ENCODE results near the gene SELENOH.
A peak's percentile ranks its signal among the peaks of the same experiment; 100 is the strongest.
"Not testable (repeated sequence)": the region's sequence is repeated elsewhere in the genome, so short reads cannot be mapped to it uniquely, and the experiment has no call there.

SELENOH gene, protein sequence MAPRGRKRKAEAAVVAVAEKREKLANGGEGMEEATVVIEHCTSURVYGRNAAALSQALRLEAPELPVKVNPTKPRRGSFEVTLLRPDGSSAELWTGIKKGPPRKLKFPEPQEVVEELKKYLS

DNA sequence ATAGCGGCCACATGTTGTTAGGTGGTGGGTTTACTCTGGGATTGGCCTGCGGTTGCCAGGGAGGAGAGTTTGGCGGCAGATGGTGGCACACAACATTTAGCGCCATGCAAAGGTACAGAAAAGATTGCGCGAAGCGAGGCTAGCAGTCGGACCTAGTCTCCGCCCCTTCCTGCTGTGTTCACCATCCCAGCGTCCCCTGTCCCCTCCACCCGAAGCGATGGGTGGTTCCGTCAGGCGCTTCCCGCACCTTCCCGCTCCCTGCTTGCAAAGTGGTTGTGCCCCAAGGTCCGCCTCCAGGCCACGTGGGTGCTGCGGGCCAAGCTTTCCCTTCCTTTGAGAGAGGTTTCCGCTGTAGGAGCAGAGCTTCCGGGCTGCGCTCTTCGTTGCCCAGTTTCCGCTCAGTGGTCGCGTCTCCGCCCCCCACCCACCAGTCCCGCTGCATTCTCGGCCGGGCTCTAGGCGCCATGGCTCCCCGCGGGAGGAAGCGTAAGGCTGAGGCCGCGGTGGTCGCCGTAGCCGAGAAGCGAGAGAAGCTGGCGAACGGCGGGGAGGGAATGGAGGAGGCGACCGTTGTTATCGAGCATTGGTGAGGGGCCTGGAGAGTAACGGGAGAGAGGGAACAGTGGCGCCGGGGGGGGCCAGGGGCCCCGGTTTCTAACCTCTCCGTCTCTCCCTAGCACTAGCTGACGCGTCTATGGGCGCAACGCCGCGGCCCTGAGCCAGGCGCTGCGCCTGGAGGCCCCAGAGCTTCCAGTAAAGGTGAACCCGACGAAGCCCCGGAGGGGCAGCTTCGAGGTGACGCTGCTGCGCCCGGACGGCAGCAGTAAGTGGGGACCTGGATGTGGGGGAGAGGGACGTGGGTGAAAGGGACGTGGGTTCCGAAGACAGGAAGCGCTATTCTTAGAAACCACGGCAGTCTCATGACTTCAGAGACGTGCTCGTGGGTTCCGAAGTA lies at the start of gene SELENOH:
Gene SELENOH (plus strand): TSS at position 360 of the 955 bp plus-strand sequence. CDS start 105 bp downstream, at position 465.
- peak; percentile 86 to 91 (median 88) for DNase-seq

DNA sequence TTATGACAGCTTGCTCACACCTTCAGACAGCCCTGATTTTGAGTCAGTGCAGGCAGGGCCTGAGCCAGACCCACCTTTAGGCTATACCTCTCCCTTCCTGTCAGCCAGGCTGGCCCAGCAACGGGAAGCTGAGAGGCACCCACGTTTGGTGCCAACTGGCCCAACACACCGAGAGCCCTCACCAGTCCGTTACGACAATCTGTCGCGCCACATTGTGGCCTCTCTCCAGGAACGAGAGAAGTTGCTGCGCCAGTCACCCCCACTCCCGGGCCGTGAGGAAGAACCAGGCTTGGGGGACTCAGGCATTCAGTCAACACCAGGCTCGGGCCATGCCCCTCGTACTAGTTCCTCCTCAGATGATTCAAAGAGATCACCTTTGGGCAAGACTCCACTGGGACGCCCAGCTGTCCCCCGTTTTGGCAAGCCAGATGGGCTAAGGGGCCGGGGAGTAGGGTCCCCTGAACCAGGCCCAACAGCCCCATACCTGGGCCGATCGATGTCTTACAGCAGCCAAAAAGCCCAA lies 42.4 kb upstream of the SELENOH start:
- DNase-seq: no peak

DNA sequence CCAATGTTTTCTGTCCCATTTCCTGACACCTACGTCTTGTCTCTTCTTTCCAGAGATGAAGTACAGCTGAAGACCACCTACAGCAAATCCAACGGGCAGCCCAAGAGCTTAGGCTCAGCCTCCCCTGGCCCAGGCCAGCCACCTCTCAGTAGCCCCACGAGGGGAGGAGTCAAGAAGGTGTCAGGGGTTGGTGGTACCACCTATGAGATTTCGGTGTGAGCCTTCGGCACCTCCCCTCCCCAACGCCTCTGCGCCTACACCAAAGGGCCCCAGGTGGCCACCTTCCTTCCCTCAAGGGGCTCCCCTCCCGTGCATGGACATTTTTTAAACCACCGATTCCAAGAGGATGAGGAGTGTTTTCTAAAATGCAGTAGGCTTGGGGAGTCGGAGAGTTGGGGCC lies 41.5 kb upstream of the SELENOH start:
- no peak for DNase-seq

DNA sequence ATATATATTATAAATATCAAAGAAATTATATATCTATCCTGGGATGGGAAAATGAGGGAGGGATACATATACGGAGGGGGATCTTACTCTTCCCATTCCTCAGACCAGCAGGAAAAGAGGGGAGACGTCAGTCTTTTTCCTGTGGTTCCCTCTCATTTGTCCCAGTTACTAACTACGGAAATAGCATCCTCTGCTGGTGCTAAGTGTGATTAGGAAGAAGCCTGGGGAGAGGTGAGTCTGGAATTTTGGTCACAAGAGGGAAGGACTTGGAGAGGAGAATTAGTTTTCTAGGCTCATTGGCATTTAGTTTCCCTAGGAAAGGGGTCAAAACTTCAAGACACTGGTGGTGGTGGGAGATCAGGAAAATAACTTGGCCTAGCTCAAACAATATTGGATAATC lies 40.9 kb upstream of the SELENOH start:
- no peak for DNase-seq

DNA sequence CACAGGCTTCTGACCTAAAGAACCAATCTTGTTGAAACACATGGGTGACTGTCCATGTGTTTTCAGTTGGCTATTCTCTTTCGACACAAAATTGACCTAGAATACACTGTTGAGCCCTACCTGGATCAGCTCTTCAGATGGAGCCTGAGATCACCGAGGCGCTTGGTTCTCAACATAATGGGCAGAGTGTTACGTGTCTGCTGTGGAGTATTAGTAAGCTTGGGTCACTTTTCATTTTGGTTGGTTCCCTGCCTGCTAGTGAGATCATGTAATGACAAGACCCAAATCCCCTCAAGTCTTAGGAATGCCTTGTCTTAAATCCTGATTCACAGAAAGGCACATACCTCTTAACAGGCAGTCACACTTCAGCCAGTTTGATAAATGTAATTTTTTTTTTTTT lies 38.0 kb upstream of the SELENOH start:
- no peak for DNase-seq

DNA sequence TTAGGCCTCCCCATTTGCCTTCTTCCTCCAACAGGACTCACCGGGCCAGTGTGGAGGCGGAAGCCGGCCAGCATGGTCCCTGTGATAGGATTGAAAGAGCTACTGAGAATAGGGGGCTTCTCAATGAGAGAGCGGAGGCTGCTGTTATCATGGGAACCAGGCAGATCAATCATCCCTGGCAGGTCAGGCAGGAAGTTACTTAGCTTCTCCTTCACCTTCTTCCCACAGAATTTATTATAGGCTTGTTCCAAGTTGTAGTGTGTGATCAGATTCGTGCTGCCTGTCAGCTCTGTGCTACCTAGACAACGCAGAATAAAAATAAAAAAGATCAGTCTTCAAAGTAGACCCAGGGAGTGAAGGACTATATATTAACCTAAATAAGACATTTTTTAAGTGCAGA lies 36.4 kb upstream of the SELENOH start:
- DNase-seq: no peak

DNA sequence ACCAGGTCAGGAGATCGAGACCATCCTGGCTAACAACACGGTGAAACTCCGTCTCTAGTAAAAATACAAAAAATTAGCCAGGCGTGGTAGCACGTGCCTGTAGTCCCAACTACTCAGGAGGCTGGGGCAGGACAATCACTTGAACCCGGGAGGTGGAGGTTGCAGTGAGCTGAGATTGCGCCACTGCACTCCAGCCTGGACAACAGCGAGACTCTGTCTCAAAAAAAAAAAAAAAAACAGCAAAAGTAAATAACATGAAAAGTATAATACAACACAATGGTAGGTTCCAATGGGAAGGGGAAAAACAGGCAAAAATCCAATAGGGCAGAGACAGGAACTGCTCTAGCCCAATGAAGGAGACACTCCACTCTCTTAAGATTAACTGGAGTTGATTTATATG lies 35.9 kb upstream of the SELENOH start:
- not testable (repeated sequence) for DNase-seq

DNA sequence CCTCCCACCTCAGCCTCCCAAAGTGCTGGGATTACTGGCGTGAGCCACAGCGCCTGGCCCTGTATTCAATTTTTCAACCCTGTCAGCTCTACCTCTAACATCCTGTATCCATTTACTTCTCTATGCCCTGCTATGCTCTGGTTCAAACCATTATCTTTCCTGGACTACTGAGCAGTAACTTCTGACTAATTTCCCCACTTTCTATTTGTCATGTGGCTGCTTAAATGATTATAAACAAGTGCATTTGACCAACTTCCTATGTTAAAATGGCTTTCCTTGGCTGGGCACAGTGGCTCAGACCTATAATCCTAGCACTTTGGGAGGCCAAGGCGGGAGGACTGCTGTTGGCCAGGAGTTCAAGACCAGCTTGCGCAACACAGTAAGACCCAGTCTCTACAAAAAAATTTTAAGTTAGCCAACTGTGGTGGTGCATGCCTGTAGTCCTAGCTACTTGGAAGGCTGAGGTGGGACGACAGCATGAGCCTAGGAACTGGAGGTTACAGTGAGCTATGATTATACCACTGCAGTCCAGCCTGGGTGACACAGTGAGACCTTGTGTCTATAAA lies 31.4 kb upstream of the SELENOH start:
- DNase-seq: no peak

DNA sequence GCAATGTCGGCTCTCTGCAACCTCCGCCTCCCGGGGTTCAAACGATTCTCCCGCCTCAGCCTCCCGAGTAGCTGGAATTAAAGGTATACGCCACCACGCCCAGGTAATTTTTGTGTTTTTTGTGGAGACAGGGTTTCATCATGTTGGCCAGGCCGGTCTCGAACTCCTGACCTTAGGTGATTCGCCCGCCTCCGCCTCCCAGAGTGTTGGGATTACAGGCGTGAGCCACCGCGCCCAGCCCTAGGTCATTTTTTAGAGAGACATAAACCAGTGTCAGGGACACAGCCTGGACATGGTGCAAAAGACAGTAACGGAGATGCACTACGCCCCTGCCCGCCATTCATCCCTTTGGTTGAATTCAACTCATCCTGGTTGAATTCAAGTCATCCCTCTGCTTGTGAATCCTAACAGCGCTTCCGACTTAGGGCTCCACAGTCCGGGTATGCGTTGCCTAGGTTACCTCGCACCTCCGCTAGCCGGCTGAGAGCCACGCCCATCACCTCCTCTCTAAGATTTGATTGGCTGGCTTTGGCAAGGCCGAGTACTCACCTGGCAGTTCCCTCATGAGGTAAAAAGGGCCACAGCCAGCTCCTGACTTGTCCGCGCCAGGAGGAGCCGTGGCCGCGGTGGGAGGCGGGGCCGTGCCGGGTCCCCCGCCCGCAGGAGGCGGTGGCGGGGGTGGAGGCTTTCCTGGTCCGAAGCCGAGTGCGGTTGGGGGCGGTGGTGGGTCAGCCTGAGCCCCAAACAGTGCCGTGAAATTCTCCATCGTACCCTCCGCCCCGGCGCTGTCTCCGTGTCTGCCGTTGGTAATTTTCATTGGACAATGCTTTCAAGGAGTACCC lies 29.7 kb upstream of the SELENOH start, which contains the start of gene MED19:
Gene MED19 (minus strand): TSS at position 802 of the 842 bp plus-strand sequence. CDS start 36 bp downstream, at position 766.
- peak; percentile 70 to 90 (median 79) for DNase-seq

DNA sequence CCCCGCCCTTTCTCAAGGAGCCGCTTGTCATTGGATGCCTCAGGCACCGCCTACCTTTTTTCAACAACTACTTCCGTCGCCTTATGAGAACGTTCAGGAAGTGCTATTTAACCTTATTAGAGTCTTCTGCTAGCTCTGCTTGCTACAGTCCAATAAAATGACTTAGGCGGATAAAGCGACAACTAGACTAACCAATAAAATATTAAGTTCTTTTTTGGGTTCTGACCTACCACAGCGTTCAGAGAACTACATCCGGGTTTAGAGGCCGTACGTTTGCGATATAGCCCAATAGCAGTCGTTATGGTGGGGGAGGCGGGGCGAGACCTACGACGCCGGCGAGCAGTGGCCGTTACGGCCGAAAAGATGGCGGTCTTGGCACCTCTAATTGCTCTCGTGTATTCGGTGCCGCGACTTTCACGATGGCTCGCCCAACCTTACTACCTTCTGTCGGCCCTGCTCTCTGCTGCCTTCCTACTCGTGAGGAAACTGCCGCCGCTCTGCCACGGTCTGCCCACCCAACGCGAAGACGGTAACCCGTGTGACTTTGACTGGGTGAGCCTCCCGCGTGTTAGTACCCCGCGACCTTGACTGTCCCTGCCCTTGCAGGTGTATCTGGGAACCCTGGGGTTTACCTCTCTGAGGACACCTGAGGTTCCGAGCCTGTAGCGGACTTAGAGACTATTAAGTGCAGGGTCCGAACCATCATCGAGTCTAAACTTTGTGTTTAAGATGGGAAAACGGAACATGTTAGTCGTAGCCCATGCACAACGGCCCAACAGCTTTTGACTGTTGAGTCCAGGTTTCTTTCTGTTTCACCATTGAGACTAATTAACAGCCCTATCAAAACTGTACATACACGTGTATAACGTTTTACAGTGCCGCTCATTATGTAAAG lies 28.8 kb upstream of the SELENOH start, which contains the start of gene TMX2:
Gene TMX2 (plus strand): TSS at position 338 of the 895 bp plus-strand sequence. CDS start 26 bp downstream, at position 364.
- peak; percentile 78 to 96 (median 92) for DNase-seq

DNA sequence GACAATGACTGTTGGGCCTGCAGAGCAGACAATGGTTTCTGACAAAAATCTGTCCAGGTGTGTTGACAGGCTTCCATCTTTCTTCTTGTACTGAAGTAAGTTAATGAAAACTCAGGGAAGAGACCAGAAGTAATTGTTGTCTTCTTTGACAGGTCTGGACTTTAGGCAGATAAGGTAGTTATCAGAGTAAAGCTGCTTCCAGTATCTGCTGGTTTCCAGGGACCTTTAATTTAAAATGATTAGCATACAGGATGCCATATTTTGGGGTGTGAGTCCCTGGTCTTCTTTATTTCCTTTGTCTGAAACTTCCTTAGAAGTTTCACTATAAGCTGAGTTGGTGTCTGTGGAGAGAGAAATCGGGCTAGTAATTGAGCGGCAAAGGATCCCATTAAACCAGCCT lies 27.5 kb upstream of the SELENOH start:
- no peak for DNase-seq

DNA sequence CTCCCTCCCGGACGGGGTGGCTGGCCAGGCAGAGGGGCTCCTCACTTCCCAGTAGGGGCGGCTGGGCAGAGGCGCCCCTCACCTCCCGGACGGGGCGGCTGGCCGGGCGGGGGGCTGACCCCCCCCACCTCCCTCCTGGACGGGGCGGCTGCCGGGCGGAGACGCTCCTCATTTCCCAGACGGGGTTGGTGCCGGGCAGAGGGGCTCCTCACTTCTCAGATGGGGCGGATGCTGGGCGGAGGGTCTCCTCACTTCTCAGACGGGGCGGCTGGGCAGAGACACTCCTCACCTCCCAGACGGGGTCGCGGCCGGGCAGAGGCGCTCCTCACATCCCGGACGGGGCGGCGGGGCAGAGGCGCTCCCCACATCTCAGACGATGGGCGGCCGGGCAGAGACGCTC lies 24.6 kb upstream of the SELENOH start:
- DNase-seq: not testable (repeated sequence)

DNA sequence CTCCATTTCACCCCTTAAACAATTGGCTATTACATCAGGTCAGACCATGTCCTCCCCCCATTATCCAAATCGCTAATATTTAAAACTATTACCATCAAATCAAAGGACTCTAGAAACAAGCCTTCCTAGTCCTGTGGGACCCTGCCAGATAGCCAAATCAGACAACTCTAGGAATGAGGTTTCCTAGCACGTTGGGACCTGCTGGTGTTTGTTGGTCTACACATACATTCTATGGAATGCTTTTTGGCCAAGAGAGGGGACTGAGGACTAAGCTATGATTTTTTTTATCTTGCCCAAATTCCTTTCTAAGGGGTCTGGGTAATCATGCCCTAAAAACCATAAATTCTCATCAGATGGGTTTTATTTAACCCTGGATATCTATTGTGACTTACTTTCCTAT lies 14.1 kb upstream of the SELENOH start:
- DNase-seq: no peak

DNA sequence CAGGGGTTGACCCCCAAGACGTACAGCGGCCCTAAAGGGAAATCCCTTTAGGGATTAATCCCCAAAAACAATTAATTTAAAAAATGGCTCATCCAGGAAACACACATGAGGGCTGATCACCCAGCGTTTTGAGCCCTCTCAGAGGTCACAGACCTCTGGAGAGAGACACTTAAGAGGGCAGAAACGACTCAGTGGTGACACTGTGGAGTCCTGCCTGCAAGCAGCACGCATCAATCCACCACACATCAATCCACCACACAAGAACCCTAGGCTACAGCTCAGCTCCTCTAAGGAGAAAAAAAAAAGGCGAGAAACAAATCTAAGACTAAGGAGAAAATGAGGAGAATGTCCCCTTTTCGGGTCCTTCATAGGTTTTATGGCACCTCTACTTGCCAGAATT lies 12.5 kb upstream of the SELENOH start:
- DNase-seq: no peak

DNA sequence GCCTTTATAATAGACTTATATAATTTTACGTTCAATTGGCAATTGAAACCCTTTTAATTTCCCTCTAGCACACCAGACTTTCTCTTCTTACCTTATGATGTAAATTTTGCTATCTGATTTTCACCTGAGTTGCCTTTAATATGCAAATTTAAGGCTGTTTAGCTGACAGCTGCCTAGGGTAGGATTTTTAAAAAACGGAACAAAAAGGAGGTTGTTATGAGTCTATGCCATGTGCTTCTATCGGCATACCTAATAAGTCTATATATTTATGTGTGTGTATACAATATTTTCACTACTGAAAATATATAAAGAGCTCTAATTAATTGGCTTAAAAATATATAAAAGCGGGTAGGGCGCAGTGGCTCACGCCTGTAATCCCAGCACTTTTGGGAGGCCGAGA lies 11.8 kb upstream of the SELENOH start:
- DNase-seq: no peak

DNA sequence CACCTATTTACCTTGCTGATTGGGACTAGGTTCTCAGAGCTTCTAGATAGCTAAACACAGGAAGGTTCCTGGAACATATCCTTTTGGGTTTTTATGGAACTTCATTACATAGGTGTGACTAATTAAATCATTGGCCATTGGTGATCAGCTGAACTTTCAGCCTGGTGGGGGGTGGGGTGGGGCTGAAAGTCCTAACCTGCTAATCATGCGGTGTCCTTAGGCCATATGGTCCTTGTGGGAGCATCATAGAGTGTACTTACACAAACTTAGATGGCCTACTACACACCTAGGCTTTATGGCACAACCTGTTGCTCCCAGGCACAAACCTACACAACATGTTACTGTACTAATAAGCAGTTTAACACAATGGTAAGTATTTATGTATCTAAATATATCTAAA lies 8.6 kb upstream of the SELENOH start:
- no peak for DNase-seq

DNA sequence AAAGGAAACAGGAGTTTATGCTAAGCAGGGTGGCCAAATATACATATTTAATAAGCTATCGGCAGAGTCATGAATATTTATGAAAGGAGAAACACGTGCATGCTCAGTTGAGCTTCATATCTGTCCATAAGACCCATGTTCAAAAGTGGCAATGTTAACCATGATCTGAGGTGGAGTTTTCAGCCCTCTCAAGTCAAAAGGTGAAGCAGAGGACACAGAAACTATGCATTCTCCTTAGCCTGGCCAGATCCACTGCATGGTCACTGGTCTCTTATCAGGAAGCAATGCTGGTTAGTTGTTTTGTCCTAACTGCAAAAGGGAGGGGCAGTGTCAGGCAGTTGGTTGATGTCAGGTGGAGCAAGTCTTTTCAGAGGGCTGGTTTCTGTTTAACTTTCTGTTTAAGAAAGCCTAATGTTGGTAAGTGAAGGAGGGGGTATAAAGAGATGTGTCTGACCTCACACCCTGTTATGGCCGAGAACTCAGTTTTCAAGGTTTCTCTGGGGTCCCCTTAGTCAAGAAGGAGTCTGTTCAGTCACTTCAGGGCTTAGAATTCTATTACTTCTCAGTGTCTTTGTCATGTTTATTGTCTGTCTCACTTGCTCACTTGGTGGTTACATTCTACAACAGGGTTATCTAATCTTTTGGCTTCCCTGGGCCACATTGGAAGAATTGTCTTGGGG lies 5.5 kb upstream of the SELENOH start:
- no peak for DNase-seq

DNA sequence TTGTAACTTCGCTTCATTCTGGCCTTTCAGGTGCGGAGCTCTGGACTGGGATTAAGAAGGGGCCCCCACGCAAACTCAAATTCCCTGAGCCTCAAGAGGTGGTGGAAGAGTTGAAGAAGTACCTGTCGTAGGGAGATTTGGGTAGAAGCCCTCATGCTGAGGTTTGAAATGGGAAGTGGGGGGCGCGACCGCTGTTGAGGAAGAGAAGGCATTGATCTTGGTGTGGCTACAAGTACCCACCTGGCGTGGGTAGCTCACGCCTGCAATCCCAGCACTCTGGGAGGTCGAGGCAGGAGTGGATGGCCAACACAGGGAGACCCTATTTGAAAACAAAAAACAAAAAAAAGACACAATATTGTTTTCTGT lies 779 bp downstream of the SELENOH start:
- peak in 1 of 6 experiments; percentile 31 for DNase-seq

DNA sequence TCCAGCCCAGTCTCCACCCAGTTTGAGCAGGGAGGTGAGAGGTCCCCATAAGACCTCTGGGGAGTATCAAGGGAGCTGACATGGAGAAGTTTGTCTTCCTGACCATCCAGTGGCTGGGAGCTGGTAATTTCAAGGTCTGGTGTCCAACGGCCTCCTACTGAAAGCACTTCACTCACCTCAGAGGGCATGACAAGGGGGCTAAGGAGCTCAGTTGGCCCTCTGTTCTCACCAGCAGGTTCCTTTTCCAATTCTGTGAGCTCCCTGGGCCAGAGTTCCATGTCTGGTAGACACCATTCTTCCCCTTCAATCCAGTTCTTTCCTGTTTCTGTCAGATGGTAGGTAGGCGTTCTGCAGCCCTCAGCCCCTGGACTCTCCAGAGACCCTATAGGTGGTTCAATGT lies 3.1 kb downstream of the SELENOH start:
- no peak for DNase-seq

DNA sequence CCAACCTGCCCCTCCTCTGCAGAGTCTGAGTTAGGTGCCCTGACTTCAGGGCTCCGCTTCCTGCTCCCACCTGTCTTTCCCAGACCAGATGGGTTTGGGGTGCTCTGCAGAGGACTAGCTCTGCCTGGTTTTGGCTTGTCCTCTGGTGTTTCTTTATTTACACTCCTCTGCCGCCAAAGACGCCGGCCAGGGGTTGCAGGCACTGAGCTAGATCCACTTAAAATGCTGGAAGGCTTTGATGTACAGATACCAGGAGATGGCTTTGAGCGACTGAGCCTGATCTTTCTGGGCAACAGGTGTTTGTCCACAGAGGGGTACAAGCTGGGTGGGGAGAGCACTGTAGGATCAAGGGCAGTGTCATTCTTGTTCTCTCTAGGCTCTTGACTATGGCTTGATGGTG lies 3.9 kb downstream of the SELENOH start:
- no peak for DNase-seq

DNA sequence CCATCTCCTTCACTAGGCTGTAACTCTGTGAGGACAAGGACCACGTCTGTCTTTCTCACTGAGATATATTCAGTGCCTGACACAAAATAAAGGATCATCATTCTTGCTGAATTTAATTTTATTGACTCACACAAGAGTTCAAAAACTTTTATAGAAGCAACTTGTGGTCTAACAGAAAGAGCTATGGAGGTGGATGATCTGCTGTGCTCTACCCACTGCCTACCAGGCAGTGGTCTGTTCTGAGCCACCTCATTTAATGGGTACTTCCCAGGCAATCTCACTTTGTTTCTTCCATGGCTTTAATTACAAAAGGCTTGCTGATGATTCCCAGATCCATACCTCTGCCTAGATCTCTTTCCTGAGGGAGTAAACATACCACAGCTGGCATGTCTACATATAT lies 5.6 kb downstream of the SELENOH start:
- DNase-seq: no peak

All from stimulated activated naive CD4-positive, alpha-beta T cell (primary cell).